Pancreas (tissue), 10 donors: Measurements from ENCODE around the gene SMIM24. TPM values are rescaled to one million over a fixed set of nuclear protein-coding genes. Genes with fewer than 3 reads are reported as not detected.
A peak's percentile ranks its signal among the peaks of the same experiment; 100 is the strongest.
"Not testable (repeated sequence)": the region's sequence is repeated elsewhere in the genome, so short reads cannot be mapped to it uniquely, and the experiment has no call there.

ENCODE experiments used
- ATAC-seq, 4 donors: fragments of 200-7000 bp; cut with Tn5 transposase; one replicate each; pipeline versions ENCODE4 v1.8.0 to v1.9.1; 2020; ENCODE audit warnings: mild to moderate bottlenecking in 4 of 4, moderate library complexity in 4 of 4
- DNase-seq, 6 donors: peaks; one replicate each; pipeline ENCODE4 v3.0.0-alpha.2; 2020
- FAIRE-seq: peaks from 2 replicates; lab custom pipeline; 2012; peaks lifted over from hg19 to GRCh38; lab: Jason Lieb, UNC
- H3K27ac ChIP-seq, 4 donors: fragments of 200-600 bp; sonication (generic); 1 replicate in 3 of 4; 2 replicates in 1 of 4; pipeline versions ENCODE4 v1.5.0 to v1.8.0; 2020
- H3K27me3 ChIP-seq, 4 donors: fragments of 200-600 bp; one replicate each; pipeline ENCODE4 v1.8.0; 2021
- H3K36me3 ChIP-seq, 3 donors: fragments of 200-600 bp; sonication (generic) in 1 of 3; one replicate each; pipeline versions ENCODE4 v1.5.0 to v1.8.0; 2020 to 2021
- H3K4me1 ChIP-seq, 3 donors: fragments of 200-600 bp; one replicate each; pipeline ENCODE4 v1.8.0; 2021
- H3K4me3 ChIP-seq, 4 donors: fragments of 200-600 bp; sonication (generic) in 2 of 4; one replicate each; pipeline versions ENCODE4 v1.5.0 to v1.8.0; 2020 to 2021
- H3K9me3 ChIP-seq, 4 donors: fragments of 200-600 bp; one replicate each; pipeline ENCODE4 v1.8.0; 2021
- CTCF ChIP-seq, 4 donors: fragments of 200-600 bp; sonication (generic) in 3 of 4; IDR thresholded peaks; one replicate each; pipeline versions ENCODE4 v1.5.0 to v1.8.0; 2021; ENCODE audit warnings: antibody characterized with exemption in 4 of 4
- WGBS, 2 donors: extraction: QIAGEN DNeasy Blood & Tissue Kit; methylation state at CpG; one replicate each; pipeline ENCODE4 v1.1.7; 2013; 5-methylcytosine and 5-hydroxymethylcytosine counted together
- intact Hi-C, 3 donors: fragments of 100-400 bp; cut with DNase I; formaldehyde crosslinking; loops; one replicate each; pipeline versions ENCODE4 v1.11.1 to v1.14.2; 2022
- polyA plus RNA-seq, 2 donors: library from polyadenylated mRNA; stranded (reverse); fragments of 200-250 nt; gene quantifications; one replicate each; pipeline ENCODE4 v1.2.3, GENCODE V29; 2013
- total RNA-seq, 6 donors: library from RNA; stranded (reverse); fragmentation: NEBNext Ultra II Directional in 4 of 6; extraction: Animal tissue kit (Norgen Biotek cat#: 25700) in 4 of 6; gene quantifications; one replicate each; pipeline versions ENCODE4 v1.2.1 to v1.2.4, GENCODE V29; 2021 to 2023
- donor health status: healthy with polysubstance abuse.
- donor health status: DM: no; HTN: no; CAD: no; lungs with moderate emphysema.
- donor health status: DM: no; HTN: no; CAD: no.
- donor health status: control.
- donor health status: control.
- donor health status: Bipolar disorder and iron deficiency.
- donor health status: DM: yes; HTN: yes; CAD: no.
- donor health status: DM: no; HTN: no; CAD: no.
- donor health status: DM: no; HTN: no; CAD: no.
- donor health status: DM: yes; HTN: yes; CAD: no.

Gene SMIM24
- total and polyA plus RNA-seq, 8 donors, result 1.2 to 143 (median 4.4) TPM

DNA sequence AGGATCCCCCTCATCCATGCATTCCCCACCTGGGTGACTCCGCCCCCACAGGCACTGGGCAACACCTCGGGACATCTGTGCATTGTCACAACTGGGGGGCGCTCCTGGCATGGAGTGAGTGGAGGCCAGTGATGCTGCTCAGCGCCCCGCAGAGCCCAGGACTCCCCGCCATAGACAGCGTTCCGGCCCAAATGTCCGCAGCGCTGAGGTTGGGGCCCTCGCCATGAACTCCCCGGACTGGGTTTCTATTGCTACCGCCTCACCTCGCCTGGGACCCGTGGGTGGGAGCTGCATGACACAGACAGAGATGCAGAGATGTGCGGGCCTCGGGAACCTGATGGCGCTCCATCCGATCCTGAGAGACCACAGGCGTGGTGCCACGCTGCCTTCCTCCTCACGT, 30.4 kb upstream of the SMIM24 start:
- ATAC-seq, result no peak

GRCh38 chr19:3509566-3509989, 29.3 kb upstream of the SMIM24 start:
- H3K9me3 ChIP-seq, result no peaks in the 10 kb centered on the region
- H3K27ac ChIP-seq, result no peak overlapping the region
- FAIRE-seq (no peak), DNase-seq (no peak), ATAC-seq (no peak)
- no peaks in the 10 kb centered on the region for H3K27me3 ChIP-seq
- H3K36me3 ChIP-seq, result no peaks in the 10 kb centered on the region
- intact Hi-C loops, result no loop called here
- 89 to 91% methylated on average over 15 of the region's 15 CpGs for WGBS, 2 donors
- no peak overlapping the region for H3K4me3 ChIP-seq
- no peak for TF ChIP-seq CTCF (IDR thresholded peaks at IDR 0.05)
- peaks cover 0 to 11% (median 10%) of the 10 kb centered on the region in 3 donors for H3K4me1 ChIP-seq

More for the DNA sequence above, 30.4 kb upstream of the SMIM24 start:
- Histone ChIP-seq H3K27ac (no peak overlapping the region), H3K4me3 (no peak overlapping the region), H3K4me1 (peaks cover 0 to 10% (median 6%) of the 10 kb centered on the region in 3 donors), H3K27me3 (no peaks in the 10 kb centered on the region), H3K9me3 (no peaks in the 10 kb centered on the region), H3K36me3 (no peaks in the 10 kb centered on the region)
- DNase-seq (peak in 1 of 6 donors; percentile 33), FAIRE-seq (no peak)
- intact Hi-C loops, result no loop called here
- WGBS, 2 donors, result 88 to 91% methylated on average over 19 to 22 of the region's 22 CpGs
- no peak for TF ChIP-seq CTCF (IDR thresholded peaks at IDR 0.05)

DNA sequence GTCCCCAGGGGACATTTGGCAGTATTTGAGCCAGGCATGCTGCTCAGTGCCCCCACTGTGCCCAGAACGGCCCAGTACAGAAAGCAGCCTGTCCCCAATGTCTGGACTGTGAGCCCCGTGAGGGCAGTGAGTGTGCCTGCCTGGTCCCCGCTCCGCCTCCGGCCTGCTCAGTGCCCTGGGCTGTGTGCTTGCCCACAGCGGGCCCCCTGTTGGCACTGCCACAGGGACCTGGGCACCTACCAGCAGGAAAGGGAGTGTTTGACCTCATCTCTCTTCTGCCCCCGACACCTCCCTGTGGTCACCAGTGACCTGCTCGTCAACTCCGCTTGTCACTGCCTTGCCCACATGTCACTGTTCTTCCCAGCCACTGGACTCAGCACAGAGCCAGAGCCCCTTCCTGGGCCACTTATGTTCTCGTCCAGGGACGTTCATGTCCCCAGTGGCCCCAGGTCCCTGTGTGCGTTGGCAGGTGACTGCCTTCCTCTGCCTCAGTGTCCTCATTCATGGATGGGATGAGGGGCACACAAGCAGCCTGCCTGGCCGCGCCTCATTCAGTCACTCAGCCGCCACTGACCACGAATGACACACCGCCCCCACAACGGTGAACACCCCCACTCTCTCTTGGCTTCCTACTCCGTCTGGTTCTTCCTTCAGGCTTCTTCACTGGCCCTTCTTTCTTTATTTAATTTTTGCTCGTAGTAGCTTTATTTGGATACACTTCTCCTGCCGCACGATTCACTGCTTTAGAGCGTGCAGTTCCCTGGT, 28.6 kb upstream of the SMIM24 start:
- FAIRE-seq (no peak), DNase-seq (peak in 1 of 6 donors; percentile 44), ATAC-seq (no peak)
- H3K27ac ChIP-seq, result no peak overlapping the region
- TF ChIP-seq CTCF (IDR thresholded peaks at IDR 0.05), result no peak
- H3K9me3 ChIP-seq, result no peaks in the 10 kb centered on the region
- WGBS, 2 donors, result 90 to 92% methylated on average over 23 of the region's 23 CpGs
- H3K4me3 ChIP-seq, result no peak overlapping the region
- intact Hi-C loops, result no loop called here
- H3K36me3 ChIP-seq, result no peaks in the 10 kb centered on the region
- no peaks in the 10 kb centered on the region for H3K27me3 ChIP-seq
- H3K4me1 ChIP-seq, result peaks cover 0 to 11% (median 10%) of the 10 kb centered on the region in 3 donors

DNA sequence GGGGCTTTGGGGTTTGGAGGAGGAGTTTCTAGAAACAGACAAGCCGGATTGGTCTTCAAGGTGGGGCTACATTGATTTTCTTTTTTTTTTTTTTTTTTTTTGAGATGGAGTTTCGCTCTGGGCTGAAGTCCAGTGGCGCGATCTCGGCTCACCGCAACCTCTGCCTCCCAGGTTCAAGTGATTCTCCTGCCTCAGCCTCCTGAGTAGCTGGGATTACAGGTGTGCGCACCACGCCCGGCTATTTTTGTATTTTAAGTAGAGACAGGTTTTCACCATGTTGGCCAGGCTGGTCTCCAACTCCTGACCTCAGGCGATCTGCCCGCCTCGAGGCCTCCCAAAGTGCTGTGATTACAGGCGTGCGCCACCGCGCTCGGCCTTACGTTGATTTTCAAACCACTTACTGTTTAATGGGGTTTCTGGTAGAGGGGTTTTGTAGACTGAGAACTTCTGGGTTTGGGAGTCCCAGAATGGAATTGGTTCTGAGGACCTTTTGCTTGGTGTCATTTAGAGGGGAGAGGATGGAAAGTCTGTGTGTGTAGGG, 27.9 kb upstream of the SMIM24 start:
- H3K36me3 ChIP-seq, intact Hi-C loops, H3K27me3 ChIP-seq, H3K4me3 ChIP-seq, FAIRE-seq, H3K27ac ChIP-seq, H3K9me3 ChIP-seq, ATAC-seq: not testable (repeated sequence)
- 86 to 87% methylated on average over 18 of the region's 18 CpGs for WGBS, 2 donors
- DNase-seq, result peak in 1 of 6 donors; percentile 33
- H3K4me1 ChIP-seq, result peaks cover 0 to 10% (median 6%) of the 10 kb centered on the region in 3 donors

DNA sequence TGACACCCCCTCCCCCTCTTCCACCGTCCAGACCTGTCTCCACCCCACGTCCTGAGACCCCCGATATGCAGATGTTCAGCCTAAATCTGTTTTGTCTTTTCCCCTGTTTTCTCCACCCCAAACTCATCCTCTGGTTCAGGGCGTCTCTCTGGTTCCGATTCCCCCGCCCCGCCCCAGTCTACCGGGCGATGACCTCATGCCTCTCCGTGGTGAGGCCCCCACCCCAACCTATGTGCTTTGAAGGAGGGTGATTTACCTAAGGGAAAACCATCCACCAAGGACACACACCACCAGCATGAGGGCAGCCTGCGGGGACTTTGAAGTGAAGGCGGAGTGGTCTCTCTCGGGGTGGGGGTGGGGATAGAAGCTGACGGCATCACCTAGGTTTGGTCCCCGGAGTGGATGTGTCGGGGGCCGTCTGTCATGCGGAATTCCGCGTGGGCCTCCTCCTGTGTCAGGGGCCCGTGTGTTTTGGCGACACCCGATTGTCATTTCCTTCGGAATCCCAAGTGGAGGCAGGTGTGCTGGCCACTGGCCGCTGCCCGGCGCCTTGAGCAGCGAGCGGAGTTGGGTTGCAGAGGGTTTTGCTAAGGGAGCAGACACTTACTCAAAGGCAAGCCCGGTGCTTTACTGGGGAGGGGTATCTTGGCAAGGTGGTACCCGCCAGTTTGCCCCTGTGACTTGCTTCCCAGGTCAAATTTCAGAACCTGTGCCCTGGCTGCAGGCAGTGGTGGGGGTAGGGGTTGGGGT, 27.2 kb upstream of the SMIM24 start:
- Histone ChIP-seq H3K27ac (peak overlapping the region in 1 of 4 donors; percentile 36), H3K9me3 (no peaks in the 10 kb centered on the region), H3K4me3 (peak overlapping the region; percentile 1 to 98 (median 92)), H3K36me3 (no peaks in the 10 kb centered on the region), H3K27me3 (no peaks in the 10 kb centered on the region), H3K4me1 (peaks cover 0 to 7% (median 0%) of the 10 kb centered on the region in 3 donors)
- FAIRE-seq (no peak), ATAC-seq (peak in 3 of 4 donors; percentile 7 to 14 (median 11)), DNase-seq (peak in 3 of 6 donors; percentile 48 to 64 (median 56))
- intact Hi-C loops, result no loop called here
- 14 to 16% methylated on average over 31 of the region's 31 CpGs for WGBS, 2 donors
- TF ChIP-seq CTCF (IDR thresholded peaks at IDR 0.05), result no peak
